Activated effector memory CD4-positive, alpha-beta T cell treated with anti-CD3 and anti-CD28 coated beads, Interleukin-2, amount 50 U/mL, for 16 hours (primary cell): ENCODE measurements around the gene RGS10.
"Not testable (repeated sequence)": the region's sequence is repeated elsewhere in the genome, so short reads cannot be mapped to it uniquely, and the experiment has no call there.

ENCODE experiments used
- DNase-seq: peaks from one replicate; pipeline ENCODE4 v3.0.0-alpha.2; 2020

The RGS10 gene, protein sequence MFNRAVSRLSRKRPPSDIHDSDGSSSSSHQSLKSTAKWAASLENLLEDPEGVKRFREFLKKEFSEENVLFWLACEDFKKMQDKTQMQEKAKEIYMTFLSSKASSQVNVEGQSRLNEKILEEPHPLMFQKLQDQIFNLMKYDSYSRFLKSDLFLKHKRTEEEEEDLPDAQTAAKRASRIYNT

DNA sequence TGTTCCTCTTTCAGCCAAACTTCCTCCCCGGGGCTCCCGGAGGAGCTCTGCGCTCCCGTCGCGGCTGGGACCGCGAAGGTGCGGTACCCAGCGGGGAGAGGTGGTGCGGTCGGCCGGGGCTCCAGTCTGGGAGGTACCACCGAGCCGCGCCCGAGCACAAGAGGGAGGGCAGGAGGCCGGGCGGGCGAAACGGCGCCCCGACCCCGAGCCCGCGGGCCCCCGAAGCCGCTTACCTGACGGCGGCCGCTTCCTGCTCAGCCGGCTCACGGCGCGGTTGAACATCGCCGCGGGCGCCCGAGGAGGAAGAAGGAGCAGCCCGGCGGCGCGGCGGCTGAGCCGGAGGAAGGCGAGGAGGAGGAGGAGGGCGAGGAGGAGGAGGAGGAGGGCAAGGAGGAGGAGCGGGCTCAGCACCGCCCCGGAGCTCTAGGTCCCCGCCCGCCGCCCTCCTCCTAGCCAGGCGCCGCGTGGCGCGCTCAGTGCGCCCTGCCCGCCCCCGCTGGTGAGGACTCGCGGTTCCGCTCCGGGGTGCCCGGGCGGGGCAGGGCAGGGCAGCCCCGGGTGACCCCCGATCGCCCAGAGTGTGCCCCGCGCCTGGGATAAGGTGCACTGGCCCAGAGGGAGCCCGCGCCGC is at the start of gene RGS10:
TSS of gene RGS10 (minus strand) at position 363 of the 631 bp plus-strand sequence. CDS start at position 282, 81 bp downstream.
- peak; percentile 93 for DNase-seq

DNA sequence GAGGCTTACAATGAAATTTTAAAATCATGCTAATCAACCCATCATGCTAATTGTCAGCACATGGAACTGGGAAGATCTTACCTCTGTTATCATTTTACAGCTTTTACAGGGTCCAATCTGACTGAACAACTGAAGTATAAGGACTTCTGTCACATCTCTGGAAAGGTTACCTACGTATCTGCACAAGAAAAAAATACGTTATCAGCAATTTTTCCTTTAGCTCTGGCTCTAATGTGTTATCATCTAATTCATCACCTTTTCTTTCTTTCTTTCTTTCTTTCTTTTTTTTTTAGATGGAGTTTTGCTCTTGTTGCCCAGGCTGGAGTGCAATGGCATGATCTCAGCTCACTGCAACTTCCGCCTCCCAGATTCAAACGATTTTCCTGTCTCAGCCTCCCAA is 45.6 kb upstream of the RGS10 start:
- no peak for DNase-seq

DNA sequence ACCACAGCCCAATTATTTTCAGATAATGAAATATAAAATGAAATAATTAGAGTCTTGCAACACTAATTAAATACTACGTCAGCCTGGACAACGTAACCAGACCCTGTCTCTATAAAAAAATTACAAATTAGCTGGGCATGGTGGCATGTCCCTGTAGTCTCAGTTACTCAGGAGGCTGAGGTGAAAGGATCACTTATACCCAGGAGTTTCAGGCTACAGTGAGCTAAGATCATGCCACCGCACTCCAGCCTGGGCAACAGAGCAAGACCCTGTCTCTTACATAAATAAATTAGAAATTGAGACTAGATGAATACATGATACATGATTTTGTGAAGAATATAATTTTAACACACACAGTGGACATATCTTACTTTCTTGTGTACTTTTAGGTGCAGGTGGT is 35.8 kb upstream of the RGS10 start:
- DNase-seq, result no peak

DNA sequence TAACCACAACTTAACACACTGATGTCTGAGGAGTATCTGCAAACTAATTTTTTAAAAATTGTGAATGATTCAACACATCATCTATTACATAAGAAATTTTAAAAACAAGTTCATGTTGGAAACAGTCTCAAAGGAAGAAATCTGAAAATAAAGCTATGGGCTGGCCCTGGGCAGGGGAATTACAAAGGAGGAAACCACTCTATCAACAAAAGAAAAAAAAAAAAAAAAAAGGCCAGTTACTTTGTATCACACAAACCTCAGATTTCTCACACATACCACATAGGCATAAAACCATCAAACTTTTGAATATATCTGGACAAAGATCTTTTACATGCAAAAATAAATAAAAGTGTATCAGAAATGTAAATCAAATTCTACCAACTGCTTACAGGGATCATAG is 33.5 kb upstream of the RGS10 start:
- DNase-seq, result no peak

DNA sequence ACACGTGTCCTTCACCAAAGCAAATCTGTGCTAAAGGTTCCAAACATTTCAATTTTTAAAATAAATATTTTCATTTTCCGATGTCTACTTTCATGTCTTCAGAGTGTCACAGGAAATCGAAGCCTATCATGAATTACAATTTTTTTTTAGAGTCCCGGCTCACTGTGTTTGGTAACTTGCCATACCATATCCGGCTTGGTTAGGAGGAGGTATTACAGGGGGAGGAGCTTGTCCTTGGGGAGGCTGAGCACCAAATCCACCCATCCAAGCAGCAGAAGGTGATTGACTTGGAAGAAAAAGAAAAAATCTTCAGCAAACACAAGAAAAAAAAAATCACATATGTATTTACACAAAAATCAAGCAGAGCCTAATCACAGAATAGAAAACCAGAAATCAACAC is 33.0 kb upstream of the RGS10 start:
- DNase-seq, result no peak

DNA sequence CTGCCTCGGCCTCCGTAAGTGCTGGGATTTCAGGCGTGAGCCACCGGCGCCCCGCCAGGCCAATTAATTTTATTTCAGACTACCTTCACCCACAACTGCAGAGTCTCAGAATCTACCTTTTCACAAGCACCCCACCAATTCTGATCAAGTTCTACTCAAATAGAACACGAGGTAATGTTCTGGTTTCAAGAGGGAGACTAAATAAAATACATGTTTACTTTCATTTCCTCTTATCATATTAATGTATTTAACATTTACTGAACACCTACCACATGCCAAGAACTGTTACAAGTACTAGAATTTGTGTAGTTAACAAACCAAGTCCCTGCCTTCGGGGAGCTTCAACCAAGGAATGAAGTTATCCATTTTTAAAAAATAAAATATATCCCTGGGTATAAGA is 25.5 kb upstream of the RGS10 start:
- no peak for DNase-seq

DNA sequence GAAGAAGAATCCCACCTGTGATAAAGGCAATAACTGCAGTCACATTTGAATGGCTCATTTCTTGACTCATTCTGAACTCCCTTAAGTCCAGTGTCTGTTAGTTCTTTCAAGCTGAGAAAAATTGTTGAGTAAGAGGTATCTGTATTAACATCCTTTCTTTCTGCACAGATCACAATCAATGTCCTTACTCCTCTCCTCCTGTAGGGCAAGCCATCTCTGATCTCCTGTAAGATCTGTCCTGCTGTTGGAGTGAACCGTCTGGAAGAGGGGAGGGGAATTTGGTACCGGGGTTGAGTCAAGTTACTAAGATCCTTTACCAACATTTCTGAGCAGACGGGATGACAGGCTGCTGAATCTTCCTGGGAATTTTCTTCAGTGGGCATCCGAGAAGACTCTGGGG is 19.6 kb upstream of the RGS10 start:
- no peak for DNase-seq

DNA sequence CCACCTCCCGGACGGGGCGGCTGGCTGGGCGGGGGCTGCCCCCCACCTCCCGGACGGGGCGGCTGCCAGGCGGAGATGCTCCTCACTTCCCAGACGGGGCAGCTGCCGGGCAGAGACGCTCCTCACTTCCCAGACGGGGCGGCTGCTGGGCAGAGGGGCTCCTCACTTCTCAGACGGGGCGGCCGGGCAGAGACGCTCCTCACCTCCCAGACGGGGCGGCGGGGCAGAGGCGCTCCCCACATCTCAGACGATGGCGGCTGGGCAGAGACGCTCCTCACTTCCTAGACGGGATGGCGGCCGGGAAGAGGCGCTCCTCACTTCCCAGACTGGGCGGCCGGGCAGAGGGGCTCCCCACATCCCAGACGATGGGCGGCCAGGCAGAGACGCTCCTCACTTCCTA is 17.0 kb upstream of the RGS10 start:
- DNase-seq, result not testable (repeated sequence)

DNA sequence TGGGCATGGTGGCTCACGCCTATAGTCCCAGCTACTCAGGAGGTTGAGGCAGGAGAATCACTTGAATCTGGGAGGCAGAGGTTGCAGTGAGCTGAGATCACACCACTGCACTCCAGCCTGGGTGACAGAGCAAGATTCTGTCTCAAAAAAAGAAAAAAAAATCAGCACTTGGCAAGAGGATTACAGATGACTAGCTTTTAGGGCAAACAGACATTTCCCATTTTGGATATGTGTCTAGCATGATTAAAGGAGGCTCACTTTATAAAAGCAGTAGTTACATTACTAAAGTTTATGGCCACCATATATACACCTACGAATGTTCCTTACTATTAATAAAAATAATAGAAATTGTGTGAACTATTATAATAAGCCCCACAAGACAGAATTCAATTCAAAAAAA is 13.6 kb upstream of the RGS10 start:
- not testable (repeated sequence) for DNase-seq

DNA sequence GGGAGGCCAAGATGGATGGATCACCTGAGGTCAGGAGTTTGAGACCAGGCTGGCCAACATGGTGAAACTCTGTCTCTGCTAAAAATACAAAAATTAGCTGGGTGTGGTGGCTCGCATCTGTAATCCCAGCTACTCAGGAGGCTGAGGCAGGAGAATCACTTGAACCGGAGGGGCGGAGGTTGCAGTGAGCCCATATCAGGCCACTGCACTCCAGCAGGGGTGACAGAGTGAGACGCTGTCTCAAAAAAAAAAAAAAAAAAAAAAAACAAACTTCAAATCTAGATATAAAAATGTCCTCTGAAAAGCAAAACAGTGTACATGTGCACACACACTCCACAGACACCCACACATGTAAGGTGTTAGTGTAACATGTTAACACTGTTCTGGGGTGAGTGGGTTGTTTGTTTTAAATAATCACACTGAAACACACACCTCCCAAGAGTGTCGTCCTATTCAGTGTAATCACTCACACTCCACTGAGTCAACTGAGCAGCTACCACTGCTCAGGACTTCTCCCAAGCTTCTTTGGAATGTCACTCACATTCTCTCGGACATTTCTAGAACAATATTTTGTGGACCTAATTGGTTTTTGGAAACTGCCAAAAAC is 12.8 kb upstream of the RGS10 start:
- DNase-seq, result no peak

DNA sequence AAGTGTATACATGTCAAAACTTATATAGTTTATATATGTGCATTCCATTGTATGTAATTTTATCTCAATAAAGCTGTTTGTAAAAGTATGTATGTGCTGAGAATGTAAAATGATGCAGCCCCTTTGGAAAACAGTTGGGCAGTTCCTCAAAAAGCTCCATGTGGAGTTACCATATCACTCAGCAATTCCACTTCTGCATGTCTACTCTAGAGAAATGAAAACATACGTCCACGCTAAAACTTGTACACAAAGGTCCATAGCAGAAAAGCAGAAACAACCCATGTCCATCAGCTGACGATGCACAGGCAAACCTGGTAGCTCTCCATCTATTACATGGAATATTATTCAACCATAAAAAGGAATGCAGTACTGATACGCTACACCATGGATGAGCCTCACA is 8.3 kb upstream of the RGS10 start:
- no peak for DNase-seq

DNA sequence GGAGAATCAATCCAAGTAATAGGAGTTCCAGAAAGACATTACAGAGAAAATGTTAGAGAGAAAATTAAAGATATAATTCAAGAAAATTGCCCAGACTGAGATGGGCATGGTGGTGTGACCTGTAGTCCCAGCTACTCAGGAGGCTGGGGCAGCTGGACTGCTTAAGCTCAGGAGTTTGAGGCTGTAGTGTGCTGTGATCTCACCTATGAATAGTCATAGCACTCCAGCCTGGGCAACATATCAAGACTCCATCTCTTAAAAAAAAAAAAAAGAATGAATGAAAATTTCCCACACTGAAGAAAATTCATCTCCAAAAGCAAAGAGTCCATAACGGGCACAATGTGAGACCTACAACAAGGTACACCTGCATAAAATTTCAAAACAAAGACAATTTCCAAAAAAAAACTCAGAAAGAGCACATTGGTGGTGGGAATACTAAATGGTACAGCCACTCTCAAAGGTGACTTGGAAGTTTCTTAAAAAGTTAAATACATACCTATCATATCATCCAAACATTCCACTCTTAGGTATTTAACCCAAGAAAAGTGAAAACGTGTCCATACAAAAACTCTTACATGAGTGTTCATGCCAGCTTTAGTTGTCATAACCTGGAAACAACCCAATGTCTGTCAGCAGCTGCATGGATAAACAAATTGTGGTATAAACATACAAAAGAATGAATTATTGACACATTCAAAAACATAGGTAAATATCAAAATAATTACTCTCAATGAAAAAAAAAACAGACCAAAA is 6.9 kb upstream of the RGS10 start:
- DNase-seq, result no peak

DNA sequence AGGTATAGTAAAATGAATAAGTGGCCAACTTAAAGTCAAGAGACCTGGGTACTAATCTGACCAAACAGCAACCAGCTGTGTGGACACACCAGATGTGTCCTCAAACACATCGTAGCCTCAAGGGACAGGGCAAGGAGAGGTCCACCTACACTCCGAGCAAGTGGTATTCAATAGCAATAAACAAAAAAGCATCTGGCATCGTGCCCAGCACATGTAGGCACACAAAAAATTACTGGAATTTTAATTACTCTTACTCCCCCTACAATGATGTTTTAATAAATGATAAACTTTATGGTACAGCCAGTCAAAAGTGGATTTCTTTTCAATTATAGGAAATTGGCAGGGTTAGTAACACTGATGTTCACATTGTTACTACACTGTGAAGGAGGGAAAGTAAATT is 3.5 kb upstream of the RGS10 start:
- peak; percentile 12 for DNase-seq

DNA sequence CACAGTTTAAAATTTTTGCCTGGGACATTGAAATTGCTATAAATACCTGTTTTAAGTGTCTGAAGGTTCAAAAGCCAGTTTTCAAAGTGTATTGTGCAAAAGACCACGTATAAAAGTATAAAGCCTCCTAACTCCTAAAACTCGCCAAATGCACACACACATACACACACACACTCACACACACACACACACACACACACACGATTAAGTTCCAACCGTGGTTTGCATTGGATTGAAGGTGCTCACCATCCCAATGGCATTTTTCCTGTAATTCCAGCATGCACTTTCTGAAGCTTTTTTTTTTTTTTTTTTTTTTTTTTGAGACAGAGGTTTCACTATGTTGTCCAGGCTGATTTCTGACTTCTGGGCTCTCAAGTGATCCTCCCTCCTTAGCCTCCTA is 2.8 kb upstream of the RGS10 start:
- peak; percentile 1 for DNase-seq

DNA sequence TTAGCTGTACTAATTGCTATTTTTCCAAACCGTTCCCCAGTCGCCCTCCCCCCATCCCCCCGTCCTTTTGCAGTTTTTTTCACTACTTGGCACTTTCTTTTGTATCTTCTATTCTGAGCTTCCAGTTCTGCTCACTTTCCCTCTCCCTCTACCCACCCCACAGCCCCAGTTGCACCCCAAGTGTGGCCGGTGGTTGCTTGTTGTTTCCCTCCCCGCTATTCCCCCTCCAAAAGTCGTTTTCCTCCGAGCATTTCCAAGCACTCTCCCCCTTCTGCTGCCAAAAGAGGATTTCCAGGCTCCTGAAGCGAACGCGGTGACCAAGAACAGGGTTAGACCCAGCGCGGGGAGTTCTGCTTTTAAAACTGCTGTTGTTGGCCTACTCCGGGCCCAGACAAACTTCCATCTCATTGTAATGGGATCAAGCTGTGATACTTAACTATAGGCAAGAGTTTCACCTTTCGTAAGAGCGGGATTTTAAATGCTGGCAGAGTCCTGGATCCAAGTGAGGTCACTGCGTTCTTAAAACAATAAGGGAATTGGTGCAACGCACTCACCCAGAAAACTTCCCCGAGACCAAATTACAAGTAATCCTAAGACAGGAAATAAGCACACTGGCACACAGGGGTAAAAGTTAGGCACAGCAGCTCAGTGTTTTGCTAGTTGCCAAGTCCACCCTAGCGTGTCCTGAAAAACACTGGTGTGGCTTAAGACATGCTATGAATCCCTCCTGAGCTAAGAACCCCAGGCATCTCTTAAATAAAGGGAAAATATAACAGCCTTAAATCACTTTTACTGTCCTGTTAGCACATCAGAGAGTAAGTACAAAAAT is 1.5 kb upstream of the RGS10 start:
- peak; percentile 44 for DNase-seq

DNA sequence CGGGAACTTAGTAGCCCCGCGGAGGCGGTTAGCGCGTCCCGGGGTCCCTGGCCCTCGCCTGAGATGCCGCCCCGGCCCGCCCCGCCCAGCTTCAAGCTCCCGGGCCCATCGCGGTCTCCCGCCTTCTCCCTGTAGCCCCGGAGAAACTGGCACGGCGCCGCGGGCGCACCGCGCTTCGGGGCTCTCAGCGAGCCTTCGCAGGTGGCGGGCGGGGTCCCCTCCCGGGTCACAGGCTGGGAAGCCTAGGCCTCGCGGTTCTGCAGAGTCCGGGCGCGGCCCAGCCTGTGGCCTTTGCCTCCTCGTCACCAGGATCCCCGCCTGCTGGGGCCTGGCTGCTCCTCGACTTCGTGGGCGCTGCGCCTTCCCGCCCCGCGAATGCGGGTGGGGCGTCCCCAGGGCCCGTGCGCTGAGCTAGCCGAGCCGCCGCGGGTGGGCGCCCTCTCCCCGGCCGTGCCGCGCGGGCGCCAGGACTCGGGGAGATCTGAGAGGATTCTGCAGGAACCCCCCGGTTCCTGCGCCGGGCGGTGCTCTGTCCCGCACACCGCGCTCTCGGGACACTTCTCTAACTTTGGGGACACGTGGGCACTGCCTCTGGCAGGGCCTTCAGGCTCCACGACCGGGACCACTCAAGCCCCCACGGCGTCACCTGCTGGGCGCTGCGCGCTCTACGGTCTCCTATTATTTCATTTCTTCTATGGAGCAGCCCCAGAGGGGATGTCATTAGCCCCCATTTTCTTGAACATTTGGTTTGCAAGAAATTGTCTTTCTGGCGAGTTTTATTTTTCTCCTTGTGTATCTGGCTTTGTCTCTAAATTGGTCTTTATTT is 682 bp upstream of the RGS10 start:
- peak; percentile 85 for DNase-seq

DNA sequence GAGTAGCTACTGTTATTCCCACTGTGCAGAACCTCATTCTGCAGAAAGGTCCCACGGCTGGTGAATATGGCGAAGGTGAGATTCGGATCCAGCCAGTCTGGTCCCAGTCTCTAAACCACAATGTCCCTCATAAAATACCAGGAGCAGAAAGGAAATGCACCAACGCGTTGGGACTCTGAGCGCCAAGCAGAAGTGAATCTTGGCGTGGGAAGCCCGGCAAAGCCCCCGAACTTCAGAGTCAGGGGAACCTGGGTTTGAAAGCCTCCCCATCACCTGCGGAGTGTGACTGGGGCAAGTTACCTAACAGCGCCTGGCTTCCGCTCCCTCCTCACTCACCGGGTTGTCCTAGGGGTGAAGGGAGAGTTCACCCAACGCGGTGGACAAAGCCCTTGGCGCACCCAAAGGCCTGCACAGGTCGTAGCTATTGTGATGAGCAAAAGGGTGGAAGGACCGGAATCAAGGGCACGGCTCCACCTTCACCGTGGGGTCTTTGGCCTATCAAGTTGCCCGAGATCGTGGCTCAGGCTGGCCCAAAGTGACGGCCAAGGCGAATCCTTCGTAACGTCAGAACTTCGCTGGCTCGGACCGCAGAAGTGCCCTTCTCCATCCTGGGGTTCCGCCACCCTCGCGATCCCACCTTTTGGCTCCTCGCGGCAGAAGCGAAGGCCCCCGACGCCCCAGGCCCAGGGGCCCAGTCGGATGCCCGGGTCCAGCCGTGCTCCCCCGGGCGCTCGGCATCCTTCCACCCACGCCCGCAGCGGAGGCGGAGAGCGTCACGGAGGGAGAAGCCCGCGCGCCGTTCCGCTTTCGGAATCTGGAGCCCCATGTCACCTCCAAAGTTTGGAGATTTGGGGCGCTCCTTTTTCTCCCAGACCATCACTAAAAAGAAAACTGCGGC is 811 bp downstream of the RGS10 start:
- peak; percentile 89 for DNase-seq

DNA sequence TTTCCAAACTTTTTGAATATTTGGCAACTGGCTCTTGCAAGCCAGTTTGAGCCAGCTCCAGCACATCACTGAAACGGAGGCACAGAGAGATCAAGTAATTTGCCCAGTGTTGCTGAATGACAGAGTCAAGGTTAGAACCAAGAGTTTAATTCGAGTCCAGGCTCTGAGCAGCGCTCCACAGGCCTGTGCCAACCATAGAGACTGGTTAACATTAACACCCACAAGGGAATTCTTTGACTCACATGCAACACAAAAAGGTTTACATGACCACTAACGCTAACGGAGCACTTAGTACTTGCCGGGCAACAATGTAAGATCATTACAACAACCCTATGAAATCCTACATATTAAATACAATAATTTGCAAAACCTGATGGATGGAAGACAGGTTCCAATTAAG is 1.5 kb downstream of the RGS10 start:
- DNase-seq, result peak; percentile 64

DNA sequence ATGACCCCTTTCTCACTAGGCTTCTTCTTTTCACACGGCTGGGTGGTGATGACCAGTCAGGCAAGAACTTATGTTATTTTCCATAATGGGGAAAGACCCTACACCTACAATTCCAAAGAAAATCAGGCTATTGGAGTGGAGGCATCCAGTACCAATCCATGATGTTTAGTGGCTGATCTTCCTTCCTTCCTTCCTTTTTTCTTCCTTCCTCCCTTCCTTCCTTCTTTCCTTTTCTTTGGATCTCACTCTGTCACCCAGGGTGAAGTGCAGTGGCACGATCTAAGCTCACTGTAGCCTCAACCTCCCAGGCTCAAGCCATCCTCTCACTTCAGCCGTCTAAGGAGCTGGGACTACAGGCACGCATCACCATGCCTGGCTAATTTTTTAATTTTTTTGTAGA is 2.5 kb downstream of the RGS10 start:
- DNase-seq, result no peak

DNA sequence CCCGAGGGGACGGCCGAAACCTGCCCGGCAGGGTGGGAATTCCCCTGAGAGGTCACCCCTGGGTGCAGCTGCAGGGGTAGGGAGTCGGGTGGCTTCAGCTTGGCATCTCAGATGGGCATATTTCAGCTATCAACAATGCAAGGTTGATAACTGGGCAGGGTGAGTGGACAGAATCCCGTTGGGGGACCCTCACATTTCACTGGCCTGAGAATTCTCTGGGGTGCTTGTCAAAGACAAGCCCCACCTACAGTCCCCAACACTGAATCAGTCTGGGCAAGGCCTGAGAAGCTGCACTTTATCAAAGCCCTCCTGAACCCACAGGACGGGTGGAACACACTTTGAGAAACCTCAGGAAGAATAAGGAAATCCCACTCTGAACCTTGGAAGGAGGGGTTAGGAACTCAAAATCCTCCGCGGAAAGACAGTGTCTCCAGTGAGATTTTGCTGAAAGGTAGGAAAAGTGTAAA is 3.1 kb downstream of the RGS10 start:
- peak; percentile 66 for DNase-seq
